ENCODE measurements around the gene ATXN1.

The ATXN1 gene

DNA sequence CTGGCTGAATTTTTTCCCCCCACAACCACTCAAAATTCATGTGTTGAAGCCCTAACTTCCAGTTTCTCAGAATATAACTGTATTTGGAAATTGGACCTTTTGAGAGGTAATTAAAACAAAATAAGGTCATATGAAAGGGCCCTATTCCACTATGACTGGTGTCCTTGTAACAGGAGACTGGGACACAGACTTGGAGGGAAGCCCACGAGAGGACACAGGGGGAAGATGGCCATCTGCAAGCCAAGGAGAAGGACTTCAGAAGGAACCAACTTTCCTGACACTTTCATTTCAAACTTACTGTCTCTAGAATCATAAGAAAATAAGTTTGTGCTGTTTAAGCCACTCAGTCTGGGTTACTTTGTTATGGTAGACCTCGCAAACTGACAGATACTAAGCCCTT lies 134.6 kb downstream of the ATXN1 start:
- H3K4me3 ChIP-seq (ENCODE audit: insufficient read depth, low read length, poor library complexity, severe bottlenecking): no peak overlapping the region
- H3K79me2 ChIP-seq (ENCODE audit: insufficient read depth, low read length): no peaks in the 10 kb centered on the region
- no peak overlapping the region for H3K4me2 ChIP-seq (ENCODE audit: low read depth, low read length, poor library complexity, severe bottlenecking)
- H3K27me3 ChIP-seq (ENCODE audit: low read length): no peaks in the 10 kb centered on the region
- H3F3A ChIP-seq (ENCODE audit: insufficient read depth): no peaks in the 10 kb centered on the region
- no peaks in the 10 kb centered on the region for H3K36me3 ChIP-seq (ENCODE audit: low read length)
- no peaks in the 10 kb centered on the region for H4K20me1 ChIP-seq (ENCODE audit: low read depth, low read length)
- no peak for TF ChIP-seq EZH2phosphoT487 (conservative IDR thresholded peaks at IDR 0.05; ENCODE audit: low read length)
- TF ChIP-seq, protein P1, sequence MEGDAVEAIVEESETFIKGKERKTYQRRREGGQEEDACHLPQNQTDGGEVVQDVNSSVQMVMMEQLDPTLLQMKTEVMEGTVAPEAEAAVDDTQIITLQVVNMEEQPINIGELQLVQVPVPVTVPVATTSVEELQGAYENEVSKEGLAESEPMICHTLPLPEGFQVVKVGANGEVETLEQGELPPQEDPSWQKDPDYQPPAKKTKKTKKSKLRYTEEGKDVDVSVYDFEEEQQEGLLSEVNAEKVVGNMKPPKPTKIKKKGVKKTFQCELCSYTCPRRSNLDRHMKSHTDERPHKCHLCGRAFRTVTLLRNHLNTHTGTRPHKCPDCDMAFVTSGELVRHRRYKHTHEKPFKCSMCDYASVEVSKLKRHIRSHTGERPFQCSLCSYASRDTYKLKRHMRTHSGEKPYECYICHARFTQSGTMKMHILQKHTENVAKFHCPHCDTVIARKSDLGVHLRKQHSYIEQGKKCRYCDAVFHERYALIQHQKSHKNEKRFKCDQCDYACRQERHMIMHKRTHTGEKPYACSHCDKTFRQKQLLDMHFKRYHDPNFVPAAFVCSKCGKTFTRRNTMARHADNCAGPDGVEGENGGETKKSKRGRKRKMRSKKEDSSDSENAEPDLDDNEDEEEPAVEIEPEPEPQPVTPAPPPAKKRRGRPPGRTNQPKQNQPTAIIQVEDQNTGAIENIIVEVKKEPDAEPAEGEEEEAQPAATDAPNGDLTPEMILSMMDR (IDR thresholded peaks at IDR 0.05; ENCODE audit: insufficient read depth, low read length, poor library complexity, severe bottlenecking): no peak
- H3K9me2 ChIP-seq (replicated peaks; ENCODE audit: insufficient read depth, low read length): no peaks in the 10 kb centered on the region
- no peaks in the 10 kb centered on the region for H3K9me3 ChIP-seq (ENCODE audit: insufficient read depth, low read length)
- H2AFZ ChIP-seq (ENCODE audit: low read depth, low read length, severe bottlenecking): no peak overlapping the region
- no peak overlapping the region for H3K27ac ChIP-seq (ENCODE audit: low read depth, low read length)
- H3K9ac ChIP-seq (ENCODE audit: low read length): no peak overlapping the region

DNA sequence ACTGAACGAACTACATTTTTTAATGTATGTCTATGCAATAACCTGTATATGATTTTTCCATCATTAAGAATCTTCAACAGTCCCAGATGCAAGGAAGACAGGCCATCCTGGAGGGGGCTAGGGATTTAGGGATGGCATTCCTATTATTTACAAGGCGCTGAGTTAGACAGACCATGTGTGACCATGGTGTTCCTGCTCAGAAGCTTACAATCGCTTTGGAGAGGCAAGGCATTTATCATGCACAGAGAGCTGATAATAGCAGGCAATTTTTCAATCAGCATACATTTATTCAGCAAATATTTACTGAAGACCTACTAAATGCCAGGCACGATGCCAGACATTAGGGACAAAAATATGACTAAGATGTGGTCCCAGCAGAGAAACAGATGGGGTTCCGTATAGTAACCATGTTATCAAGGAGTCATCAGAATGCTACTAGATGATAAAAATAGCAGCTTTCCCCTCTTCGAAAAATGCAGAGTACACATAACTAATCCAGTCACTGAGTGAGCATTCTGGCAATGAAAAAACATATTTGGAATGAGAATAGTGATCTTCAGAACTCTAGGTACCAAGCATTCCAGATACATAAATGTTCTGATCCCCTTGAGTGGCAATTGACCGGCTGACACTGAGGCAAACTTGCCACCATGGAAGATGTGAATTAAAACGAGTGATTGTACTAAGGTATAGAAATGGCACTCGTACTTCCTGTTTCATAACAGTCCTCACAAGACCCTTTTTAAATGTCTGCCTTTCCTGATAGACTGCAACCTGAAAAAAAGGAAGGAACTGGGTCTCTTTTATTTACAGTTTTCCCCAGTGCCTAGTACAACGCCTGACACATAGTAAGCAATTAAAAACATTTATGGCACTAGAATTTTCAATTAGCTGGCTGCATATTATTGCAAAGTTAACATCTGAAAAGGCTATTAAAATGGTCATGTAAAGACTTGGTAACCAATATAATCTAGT lies 135.7 kb downstream of the ATXN1 start:
- Histone ChIP-seq H3F3A (ENCODE audit: insufficient read depth) (no peaks in the 10 kb centered on the region), H4K20me1 (ENCODE audit: low read depth, low read length) (no peaks in the 10 kb centered on the region), H3K9me3 (ENCODE audit: insufficient read depth, low read length) (no peaks in the 10 kb centered on the region), H3K4me3 (ENCODE audit: insufficient read depth, low read length, poor library complexity, severe bottlenecking) (no peak overlapping the region), H2AFZ (ENCODE audit: low read depth, low read length, severe bottlenecking) (no peak overlapping the region), H3K4me2 (ENCODE audit: low read depth, low read length, poor library complexity, severe bottlenecking) (no peak overlapping the region), H3K27me3 (ENCODE audit: low read length) (no peaks in the 10 kb centered on the region), H3K79me2 (ENCODE audit: insufficient read depth, low read length) (no peaks in the 10 kb centered on the region), H3K27ac (ENCODE audit: low read depth, low read length) (no peak overlapping the region), H3K9me2 (replicated peaks; ENCODE audit: insufficient read depth, low read length) (no peaks in the 10 kb centered on the region), H3K36me3 (ENCODE audit: low read length) (no peaks in the 10 kb centered on the region), H3K9ac (ENCODE audit: low read length) (no peak overlapping the region)
- TF ChIP-seq EZH2phosphoT487 (conservative IDR thresholded peaks at IDR 0.05; ENCODE audit: low read length): no peak
- TF ChIP-seq, protein P1 (IDR thresholded peaks at IDR 0.05; ENCODE audit: insufficient read depth, low read length, poor library complexity, severe bottlenecking): no peak

DNA sequence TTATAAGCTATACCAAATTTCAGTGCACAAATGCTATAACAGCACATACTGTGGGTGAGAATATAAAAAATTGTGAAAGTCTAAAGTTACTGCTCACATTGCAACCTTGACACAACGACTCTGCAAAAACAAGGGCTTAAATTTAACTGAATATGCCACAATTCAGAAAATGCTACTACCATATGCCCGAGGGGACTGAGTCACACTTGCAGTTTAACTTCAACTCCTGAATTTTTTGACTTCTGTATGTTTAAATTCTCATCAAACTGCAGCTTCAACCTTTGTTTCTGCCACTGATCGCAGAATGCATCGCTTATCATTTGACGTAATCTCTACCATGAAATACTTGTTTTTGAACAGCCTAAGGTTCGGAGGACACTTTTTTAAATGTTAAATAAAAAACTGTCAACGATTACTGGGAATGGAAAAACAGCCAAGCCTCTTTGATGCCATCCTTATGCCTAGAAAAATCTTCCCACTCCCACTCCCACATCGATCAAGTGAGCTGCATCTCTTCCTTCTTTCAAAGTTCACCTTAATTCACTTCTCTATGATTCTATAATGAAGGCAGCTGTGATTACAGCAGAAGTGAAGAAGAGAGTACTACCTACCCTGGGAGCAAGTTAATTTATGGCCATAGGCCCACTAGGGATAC lies 136.5 kb downstream of the ATXN1 start:
- Histone ChIP-seq H3K9me3 (ENCODE audit: insufficient read depth, low read length) (no peaks in the 10 kb centered on the region), H3K27ac (ENCODE audit: low read depth, low read length) (no peak overlapping the region), H3K9ac (ENCODE audit: low read length) (no peak overlapping the region), H3K27me3 (ENCODE audit: low read length) (no peaks in the 10 kb centered on the region), H2AFZ (ENCODE audit: low read depth, low read length, severe bottlenecking) (no peak overlapping the region), H3K9me2 (replicated peaks; ENCODE audit: insufficient read depth, low read length) (no peaks in the 10 kb centered on the region), H3K79me2 (ENCODE audit: insufficient read depth, low read length) (no peaks in the 10 kb centered on the region), H4K20me1 (ENCODE audit: low read depth, low read length) (no peaks in the 10 kb centered on the region), H3K4me2 (ENCODE audit: low read depth, low read length, poor library complexity, severe bottlenecking) (no peak overlapping the region), H3F3A (ENCODE audit: insufficient read depth) (no peaks in the 10 kb centered on the region), H3K4me3 (ENCODE audit: insufficient read depth, low read length, poor library complexity, severe bottlenecking) (no peak overlapping the region), H3K36me3 (ENCODE audit: low read length) (no peaks in the 10 kb centered on the region)
- no peak for TF ChIP-seq EZH2phosphoT487 (conservative IDR thresholded peaks at IDR 0.05; ENCODE audit: low read length)
- TF ChIP-seq, protein P1 (IDR thresholded peaks at IDR 0.05; ENCODE audit: insufficient read depth, low read length, poor library complexity, severe bottlenecking): no peak
